ENCODE measurements around the gene ZC3H13. TPM values are rescaled to one million over a fixed set of nuclear protein-coding genes. Genes with fewer than 3 reads are reported as not detected.

ZC3H13 gene
- total RNA-seq, 4 donors from 2014 or later: 26.9 to 41.4 (median 36.0) TPM

DNA sequence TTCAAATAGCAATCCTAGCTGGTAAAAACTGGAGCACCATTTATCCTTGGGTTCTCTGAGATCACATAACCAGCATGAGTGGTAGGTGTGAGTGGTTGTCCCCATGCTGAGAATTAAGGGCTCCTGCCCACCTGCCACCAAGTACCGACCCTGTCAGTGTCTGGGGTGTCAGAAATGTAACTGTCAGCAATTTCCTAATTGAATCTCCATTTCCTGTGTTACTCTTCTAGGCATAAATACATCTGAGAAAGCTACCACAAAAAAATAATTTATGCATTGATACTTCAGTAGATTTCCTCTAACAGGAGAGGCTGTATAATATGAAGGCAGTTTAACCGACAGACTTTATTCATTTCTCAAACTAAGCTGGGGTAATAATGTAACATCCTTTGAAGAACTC, 27.2 kb upstream of the ZC3H13 start:
- no peak overlapping the region for H3K27ac ChIP-seq
- no peaks in the 10 kb centered on the region for H3K27me3 ChIP-seq
- 75 to 80% methylated on average over 2 of the region's 2 CpGs for WGBS, 2 donors
- TF ChIP-seq, protein P1, sequence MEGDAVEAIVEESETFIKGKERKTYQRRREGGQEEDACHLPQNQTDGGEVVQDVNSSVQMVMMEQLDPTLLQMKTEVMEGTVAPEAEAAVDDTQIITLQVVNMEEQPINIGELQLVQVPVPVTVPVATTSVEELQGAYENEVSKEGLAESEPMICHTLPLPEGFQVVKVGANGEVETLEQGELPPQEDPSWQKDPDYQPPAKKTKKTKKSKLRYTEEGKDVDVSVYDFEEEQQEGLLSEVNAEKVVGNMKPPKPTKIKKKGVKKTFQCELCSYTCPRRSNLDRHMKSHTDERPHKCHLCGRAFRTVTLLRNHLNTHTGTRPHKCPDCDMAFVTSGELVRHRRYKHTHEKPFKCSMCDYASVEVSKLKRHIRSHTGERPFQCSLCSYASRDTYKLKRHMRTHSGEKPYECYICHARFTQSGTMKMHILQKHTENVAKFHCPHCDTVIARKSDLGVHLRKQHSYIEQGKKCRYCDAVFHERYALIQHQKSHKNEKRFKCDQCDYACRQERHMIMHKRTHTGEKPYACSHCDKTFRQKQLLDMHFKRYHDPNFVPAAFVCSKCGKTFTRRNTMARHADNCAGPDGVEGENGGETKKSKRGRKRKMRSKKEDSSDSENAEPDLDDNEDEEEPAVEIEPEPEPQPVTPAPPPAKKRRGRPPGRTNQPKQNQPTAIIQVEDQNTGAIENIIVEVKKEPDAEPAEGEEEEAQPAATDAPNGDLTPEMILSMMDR (IDR thresholded peaks at IDR 0.05): no peak
- TF ChIP-seq POLR2A (IDR thresholded peaks at IDR 0.05): no peak
- no peak for DNase-seq
- no peak overlapping the region for H3K4me3 ChIP-seq (replicated peaks in 1 of 3)
- no peaks in the 10 kb centered on the region for H3K4me1 ChIP-seq
- intact Hi-C loops (cut with DNase I): no loop called here
- H3K9me3 ChIP-seq: no peaks in the 10 kb centered on the region
- H3K36me3 ChIP-seq: no peaks in the 10 kb centered on the region

DNA sequence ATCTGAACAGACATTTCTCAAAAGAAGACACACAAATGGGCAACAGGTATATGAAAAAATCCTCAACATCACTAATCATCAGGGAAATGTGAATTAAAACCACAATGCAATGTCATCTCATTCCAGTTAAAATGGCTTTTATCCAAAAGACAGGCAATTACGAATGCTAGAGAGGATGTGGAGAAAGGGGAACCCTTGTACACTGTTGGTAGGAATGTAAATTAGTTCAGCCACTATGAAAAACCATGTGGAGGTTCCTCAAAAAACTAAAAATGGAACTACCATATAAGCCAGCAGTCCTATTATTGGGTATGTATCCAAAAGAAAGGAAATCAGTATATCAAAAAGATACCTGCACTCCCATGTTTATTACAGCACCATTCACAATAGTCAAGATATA, 24.7 kb upstream of the ZC3H13 start:
- intact Hi-C loops (cut with DNase I): no loop called here
- Histone ChIP-seq H3K9me3 (no peaks in the 10 kb centered on the region), H3K27ac (no peak overlapping the region), H3K36me3 (no peaks in the 10 kb centered on the region), H3K4me1 (no peaks in the 10 kb centered on the region), H3K4me3 (replicated peaks in 1 of 3) (no peak overlapping the region), H3K27me3 (no peaks in the 10 kb centered on the region)
- DNase-seq: no peak
- TF ChIP-seq POLR2A (IDR thresholded peaks at IDR 0.05): no peak
- TF ChIP-seq, protein P1 (IDR thresholded peaks at IDR 0.05): no peak
- WGBS, 2 donors: 71 to 76% methylated on average over 1 of the region's 1 CpG

DNA sequence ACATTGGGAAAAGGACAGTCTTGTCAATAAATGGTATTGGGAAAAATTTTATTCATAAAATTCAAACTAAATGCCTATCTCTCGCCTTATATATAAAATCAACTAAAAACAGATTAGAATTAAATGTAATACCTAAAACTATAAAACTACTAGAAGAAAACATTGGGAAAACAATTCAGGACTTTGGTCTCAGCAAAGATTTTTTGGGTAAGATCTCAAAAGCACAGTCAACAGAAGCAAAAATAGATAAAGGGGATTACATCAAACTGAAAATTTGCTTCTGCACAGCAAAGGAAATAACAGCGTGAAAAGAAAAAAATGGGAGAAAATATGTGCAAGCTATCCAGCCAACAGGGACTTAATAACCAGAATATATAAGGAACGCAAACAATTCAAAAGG, 24.3 kb upstream of the ZC3H13 start:
- WGBS, 2 donors: 76 to 82% methylated on average over 3 of the region's 3 CpGs
- Histone ChIP-seq H3K27me3 (no peaks in the 10 kb centered on the region), H3K9me3 (no peaks in the 10 kb centered on the region), H3K36me3 (no peaks in the 10 kb centered on the region), H3K27ac (no peak overlapping the region), H3K4me1 (no peaks in the 10 kb centered on the region), H3K4me3 (replicated peaks in 1 of 3) (no peak overlapping the region)
- TF ChIP-seq, protein P1 (IDR thresholded peaks at IDR 0.05): no peak
- TF ChIP-seq POLR2A (IDR thresholded peaks at IDR 0.05): no peak
- DNase-seq: no peak
- intact Hi-C loops (cut with DNase I): no loop called here

DNA sequence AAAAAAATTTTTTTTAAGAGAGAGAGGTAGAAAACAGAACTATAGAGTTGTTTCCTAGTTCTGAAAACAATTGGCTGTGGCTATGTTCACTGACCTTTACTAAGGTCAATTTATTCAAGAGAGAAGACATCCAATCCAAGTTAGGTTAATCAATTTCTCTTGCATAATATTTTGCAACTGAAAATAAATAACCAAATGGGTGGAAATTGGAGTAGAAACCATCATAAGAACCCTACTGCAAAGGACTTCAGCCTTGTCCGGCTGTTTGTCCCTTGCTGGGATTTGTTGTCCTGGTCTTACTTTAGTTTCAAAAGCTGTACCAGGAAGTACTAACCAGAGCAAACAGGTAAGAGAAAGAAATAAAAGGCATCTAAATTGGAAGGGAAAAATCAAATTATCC, 23.3 kb upstream of the ZC3H13 start:
- H3K4me3 ChIP-seq (replicated peaks in 1 of 3): no peak overlapping the region
- no peaks in the 10 kb centered on the region for H3K36me3 ChIP-seq
- H3K27ac ChIP-seq: no peak overlapping the region
- no peaks in the 10 kb centered on the region for H3K9me3 ChIP-seq
- WGBS, 2 donors: 97 to 100% methylated on average over 1 of the region's 1 CpG
- no peaks in the 10 kb centered on the region for H3K27me3 ChIP-seq
- TF ChIP-seq POLR2A (IDR thresholded peaks at IDR 0.05): no peak
- TF ChIP-seq, protein P1 (IDR thresholded peaks at IDR 0.05): no peak
- no peaks in the 10 kb centered on the region for H3K4me1 ChIP-seq
- intact Hi-C loops (cut with DNase I): no loop called here
- no peak for DNase-seq

DNA sequence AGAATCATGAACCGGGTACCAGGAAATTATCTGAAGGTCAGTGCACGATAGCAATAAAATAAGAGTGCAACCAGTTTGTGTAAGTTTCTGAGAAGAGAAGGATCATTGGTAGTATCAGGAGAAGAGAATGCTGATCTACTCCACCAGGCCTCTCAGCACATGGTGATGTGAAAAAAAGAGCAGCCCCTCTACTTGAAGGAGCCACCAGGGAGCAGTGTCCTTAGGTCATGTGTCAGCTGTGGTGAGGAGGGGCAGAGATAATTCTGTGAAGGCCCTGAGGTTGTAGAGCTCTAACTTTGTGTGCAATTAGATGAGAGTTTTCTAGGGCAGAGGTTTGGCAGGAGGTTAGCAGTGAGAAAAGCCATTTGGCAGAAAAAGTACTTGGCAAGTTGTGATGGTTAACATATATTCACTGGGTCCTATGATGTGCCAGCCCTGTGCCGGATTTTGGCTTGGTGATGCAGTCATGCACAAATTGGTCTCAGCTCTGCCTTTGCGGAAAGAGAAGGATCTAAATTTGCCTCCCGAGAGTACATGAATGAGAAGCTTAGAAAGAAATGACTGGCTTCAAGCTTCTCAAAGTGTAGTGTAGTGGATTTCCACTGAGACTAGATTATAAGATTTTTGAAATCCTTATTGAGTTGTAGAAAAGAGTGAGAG, 19.2 kb upstream of the ZC3H13 start:
- no peak for DNase-seq
- Histone ChIP-seq H3K36me3 (no peaks in the 10 kb centered on the region), H3K4me3 (replicated peaks in 1 of 3) (no peak overlapping the region), H3K27ac (no peak overlapping the region), H3K4me1 (no peaks in the 10 kb centered on the region), H3K9me3 (no peaks in the 10 kb centered on the region), H3K27me3 (no peaks in the 10 kb centered on the region)
- no peak for TF ChIP-seq POLR2A (IDR thresholded peaks at IDR 0.05)
- TF ChIP-seq, protein P1 (IDR thresholded peaks at IDR 0.05): no peak
- 90 to 95% methylated on average over 5 of the region's 5 CpGs for WGBS, 2 donors
- intact Hi-C loops (cut with DNase I): no loop called here

All from thyroid gland (tissue), 4 donors.